ENCODE measurements around the gene GALNT11. TPM values are rescaled to one million over a fixed set of nuclear protein-coding genes. Genes with fewer than 3 reads are reported as not detected.

The GALNT11 gene
- total and polyA plus RNA-seq, 2 of the 4 experiments (the other 2 are of a cell fraction): 24.4 to 29.3 TPM

- no peak overlapping the region for H3K4me3 ChIP-seq (ENCODE audit: insufficient read depth, low read depth, low read length)
Observed at GRCh38 chr7:151981223-151981622, 44.3 kb upstream of the GALNT11 start.

More at GRCh38 chr7:151981223-151981622, 44.3 kb upstream of the GALNT11 start:
- BruUV-seq (replicated peaks): no TSS peak
- peaks cover 5% of the 10 kb centered on the region for H3K27me3 ChIP-seq (ENCODE audit: control insufficient read depth, insufficient read depth, low read length)
- no peaks in the 10 kb centered on the region for H3K79me1 ChIP-seq (ENCODE audit: low read depth in 1 of 2, low read length in 2 of 2)
- no peak overlapping the region for H3K9ac ChIP-seq (ENCODE audit: low read depth, low read length)
- no peak overlapping the region for H2BK120ac ChIP-seq (ENCODE audit: low read depth, low read length)
- POLR2A ChIA-PET (ENCODE audit: unreplicated experiment): no interaction called here
- CTCF ChIA-PET: no interaction called here
- no peak overlapping the region for H2BK5ac ChIP-seq (ENCODE audit: low read depth, low read length, poor library complexity, severe bottlenecking)
- H4K20me1 ChIP-seq (ENCODE audit: insufficient read depth, low read length): no peaks in the 10 kb centered on the region
- H2AK5ac ChIP-seq (ENCODE audit: low read depth, low read length): no peak overlapping the region
- in situ Hi-C loops (cut with MboI; ENCODE audit: low sequenced_read_pairs): no loop called here
- H2AK9ac ChIP-seq (replicated peaks; ENCODE audit: low read depth, low read length, poor library complexity): no peak overlapping the region
- dilution Hi-C loops (cut with HindIII; ENCODE audit: low sequenced_read_pairs, unreplicated experiment): no loop called here
- no peak overlapping the region for H3K23ac ChIP-seq (ENCODE audit: low read depth, low read length)
- ATAC-seq (ENCODE audit: low read depth) (no peak), DNase-seq (no peak)
- no peaks in the 10 kb centered on the region for H3K9me3 ChIP-seq (ENCODE audit: control insufficient read depth, insufficient read depth, low read length)
- no peak overlapping the region for H2BK20ac ChIP-seq (ENCODE audit: low read depth, low read length)
- H3K27ac ChIP-seq (ENCODE audit: insufficient read depth, low read length): no peak overlapping the region
- H4K8ac ChIP-seq (ENCODE audit: low read depth in 2 of 2, low read length in 2 of 2): no peak overlapping the region
- H3K4me1 ChIP-seq (ENCODE audit: control insufficient read depth, insufficient read depth, low read length): no peaks in the 10 kb centered on the region
- H4K5ac ChIP-seq (ENCODE audit: low read depth, low read length): no peak overlapping the region
- H3K4ac ChIP-seq (ENCODE audit: low read depth, low read length): no peak overlapping the region
- H4K91ac ChIP-seq (ENCODE audit: insufficient read depth, low read depth, low read length): no peak overlapping the region
- H3K36me3 ChIP-seq (ENCODE audit: control insufficient read depth, insufficient read depth, low read length): no peaks in the 10 kb centered on the region
- H3K14ac ChIP-seq (replicated peaks; ENCODE audit: low read depth, low read length): no peak overlapping the region
- no peak overlapping the region for H2AFZ ChIP-seq (replicated peaks; ENCODE audit: low read length, poor library complexity)
- no CpG with 5 or more reads among the region's 3 CpGs for WGBS, 2 experiments (ENCODE audit: extremely low coverage in 2 of 2, insufficient read length in 1 of 2)
- intact Hi-C loops (cut with micrococcal nuclease): no loop called here
- no peak overlapping the region for H3K18ac ChIP-seq (ENCODE audit: low read depth, low read length)
- H3K56ac ChIP-seq (ENCODE audit: extremely low read depth, insufficient read depth, low read length): no peak overlapping the region
- H2BK15ac ChIP-seq (ENCODE audit: low read depth, low read length): no peak overlapping the region
- H3K9me1 ChIP-seq (ENCODE audit: insufficient read depth, low read length): no peaks in the 10 kb centered on the region
- TF ChIP-seq CEBPB (IDR thresholded peaks at IDR 0.05; ENCODE audit: low read depth, low read length): no peak
- TF ChIP-seq SMC3 (IDR thresholded peaks at IDR 0.05; ENCODE audit: low read depth, low read length): no peak
- TF ChIP-seq FOS (IDR thresholded peaks at IDR 0.05; ENCODE audit: low read depth, low read length): no peak
- no peak for TF ChIP-seq CTCF (conservative IDR thresholded peaks at IDR 0.05; ENCODE audit: low read depth, low read length)
- no peak for TF ChIP-seq NFE2L2 (IDR thresholded peaks at IDR 0.05; ENCODE audit: low read depth, low read length)
- TF ChIP-seq ELK1 (IDR thresholded peaks at IDR 0.05; ENCODE audit: borderline replicate concordance, low read depth, low read length): no peak
- TF ChIP-seq MXI1 (IDR thresholded peaks at IDR 0.05; ENCODE audit: borderline replicate concordance, low read depth, low read length): no peak
- no peak for TF ChIP-seq MAFK (IDR thresholded peaks at IDR 0.05; ENCODE audit: low read depth, low read length)
- no peak for TF ChIP-seq POLR2A (IDR thresholded peaks at IDR 0.05; ENCODE audit: low read depth, low read length)
- TF ChIP-seq BHLHE40 (IDR thresholded peaks at IDR 0.05; ENCODE audit: low read depth, low read length): no peak
- TF ChIP-seq RFX5 (IDR thresholded peaks at IDR 0.05; ENCODE audit: low read depth, low read length): no peak
- TF ChIP-seq RCOR1 (IDR thresholded peaks at IDR 0.05; ENCODE audit: insufficient replicate concordance, low read length): no peak
- no peak for TF ChIP-seq MAZ (IDR thresholded peaks at IDR 0.05; ENCODE audit: borderline replicate concordance, low read depth, low read length)
- no peak for TF ChIP-seq CHD1 (IDR thresholded peaks at IDR 0.05; ENCODE audit: low read depth, low read length)
- H3K4me2 ChIP-seq (ENCODE audit: low read depth, low read length): no peak overlapping the region

All from IMR-90 (cell line).